Limb (tissue), 2 donors: ENCODE results near the gene USP10.
"Not testable (repeated sequence)": the region's sequence is repeated elsewhere in the genome, so short reads cannot be mapped to it uniquely, and the experiment has no call there.

Experiments used
- DNase-seq, 2 donors: peaks; one replicate each; pipeline ENCODE4 v3.0.0-alpha.2; 2016; ENCODE audit errors: extremely low spot score in 2 of 2

Gene USP10

GRCh38 chr16:84726079-84726668, 26.4 kb downstream of the USP10 start:
- DNase-seq: peak; percentile 82 to 91

DNA sequence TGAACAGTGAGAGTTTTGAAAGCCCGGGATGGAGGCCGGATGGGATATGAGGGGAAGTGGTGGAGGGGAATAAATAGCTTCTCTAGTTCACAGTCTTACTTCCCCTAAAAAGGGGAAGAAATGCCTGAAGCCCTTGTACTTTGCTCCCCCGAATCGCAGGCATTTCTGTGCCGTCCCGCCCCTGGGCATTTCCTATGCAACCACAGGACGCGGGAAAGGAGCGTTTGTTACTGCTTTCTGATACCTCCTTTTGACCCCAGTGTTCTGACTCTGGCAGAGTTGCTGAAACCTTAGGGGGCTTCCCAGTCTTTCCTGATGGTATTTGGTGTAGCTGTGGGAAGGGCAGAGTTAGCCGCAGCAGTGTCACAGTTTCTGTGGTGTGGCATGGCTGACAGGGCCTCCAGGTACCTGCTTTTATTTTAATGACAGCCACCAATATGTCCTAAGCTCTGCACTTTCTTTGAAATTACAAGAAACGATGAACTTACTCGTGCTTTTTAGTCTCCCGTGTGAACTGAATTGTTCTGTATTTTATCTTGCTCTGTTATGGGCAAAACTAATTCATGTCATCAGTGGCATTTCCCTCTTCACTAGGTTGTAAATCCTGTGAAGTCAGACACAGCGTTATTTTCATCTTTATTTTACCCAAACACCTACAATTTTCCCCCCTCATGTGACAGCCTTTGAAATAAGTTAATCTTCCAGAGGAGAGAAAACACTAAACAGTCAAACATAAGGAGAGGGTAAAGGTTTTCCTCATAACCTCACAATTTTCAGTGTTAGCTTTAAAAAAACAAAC, 27.1 kb downstream of the USP10 start:
- no peak for DNase-seq

- no peak for DNase-seq
These were observed 29.1 kb downstream of the USP10 start for GRCh38 chr16:84728853-84729424.

DNA sequence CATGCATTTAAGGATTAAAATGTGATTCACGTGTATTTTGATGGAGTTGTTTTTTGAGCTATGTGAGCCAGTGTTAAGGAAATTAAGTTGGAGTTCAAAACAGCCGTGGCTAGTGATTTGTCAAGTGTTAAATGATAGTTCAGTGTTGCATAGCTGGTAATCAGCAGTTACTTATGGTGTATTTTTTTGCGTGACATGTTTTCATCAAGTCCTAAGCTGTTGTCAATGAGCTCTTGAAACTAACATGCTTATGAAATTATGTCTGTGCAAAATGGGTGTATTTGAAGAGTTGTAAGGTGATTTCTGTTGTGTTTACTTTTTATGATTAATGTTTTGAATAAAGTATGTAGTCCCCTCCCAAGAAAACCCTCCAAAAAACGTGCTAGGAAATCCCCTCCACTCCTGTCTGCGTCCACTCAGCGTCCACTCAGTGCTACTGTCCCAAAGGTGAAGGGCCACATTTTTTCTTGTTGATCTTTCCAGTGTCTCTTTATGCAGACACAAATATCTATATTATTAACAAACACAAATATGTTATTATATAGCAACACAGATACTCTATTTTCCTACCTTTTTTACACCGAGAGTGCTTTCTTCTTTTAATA, 30.0 kb downstream of the USP10 start:
- DNase-seq: no peak

GRCh38 chr16:84730406-84731106, 30.8 kb downstream of the USP10 start:
- DNase-seq: peak in 1 of 2 donors; percentile 65

DNA sequence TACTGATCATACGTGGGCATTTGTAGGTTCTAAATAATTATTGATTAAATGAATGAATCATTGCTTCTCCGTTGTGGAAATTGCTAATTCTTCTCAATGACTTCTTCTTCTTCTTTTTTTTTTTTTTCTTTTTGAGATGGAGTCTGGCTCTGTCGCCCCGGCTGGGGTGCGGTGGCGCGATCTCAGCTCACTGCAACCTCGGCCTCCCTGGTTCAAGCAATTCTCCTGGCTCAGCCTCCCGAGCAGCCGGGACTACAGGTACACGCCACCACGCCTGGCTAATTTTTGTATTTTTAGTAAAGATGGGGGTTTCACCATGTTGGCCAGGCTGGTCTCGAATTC, 32.5 kb downstream of the USP10 start:
- DNase-seq: not testable (repeated sequence)

DNA sequence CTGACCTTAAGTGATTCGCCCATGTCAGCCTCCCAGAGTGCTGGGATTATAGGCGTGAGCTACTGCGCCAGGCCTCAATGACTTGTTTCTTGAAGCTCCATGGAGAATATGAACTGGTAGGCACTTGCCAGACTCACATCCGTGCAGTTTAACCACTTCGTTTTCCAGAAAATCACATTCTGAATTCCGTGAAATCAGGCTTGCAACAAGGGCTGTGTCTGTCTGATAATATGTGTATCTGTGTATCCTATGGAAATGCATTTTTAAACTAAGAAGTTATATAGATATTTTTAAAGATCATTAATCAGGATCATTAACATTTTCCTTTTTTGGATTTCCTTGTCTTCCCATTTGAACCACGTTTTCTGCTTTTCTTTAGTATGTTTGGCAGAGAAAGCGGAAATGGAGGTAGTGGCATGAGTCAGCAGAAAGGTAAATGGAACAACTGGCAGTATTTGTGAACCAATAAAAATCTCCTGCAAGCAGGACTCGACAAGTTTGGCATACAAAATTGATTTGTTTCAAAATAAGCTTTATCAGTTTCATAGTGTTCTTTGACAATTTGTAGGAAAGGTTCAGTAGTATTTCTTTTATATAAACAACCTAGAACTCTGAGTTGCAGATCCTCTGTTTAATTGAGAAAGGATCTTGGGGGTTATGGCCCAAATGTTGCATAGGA, 33.0 kb downstream of the USP10 start:
- no peak for DNase-seq

- DNase-seq: no peak
These were observed 36.2 kb downstream of the USP10 start for GRCh38 chr16:84735849-84736586.

DNA sequence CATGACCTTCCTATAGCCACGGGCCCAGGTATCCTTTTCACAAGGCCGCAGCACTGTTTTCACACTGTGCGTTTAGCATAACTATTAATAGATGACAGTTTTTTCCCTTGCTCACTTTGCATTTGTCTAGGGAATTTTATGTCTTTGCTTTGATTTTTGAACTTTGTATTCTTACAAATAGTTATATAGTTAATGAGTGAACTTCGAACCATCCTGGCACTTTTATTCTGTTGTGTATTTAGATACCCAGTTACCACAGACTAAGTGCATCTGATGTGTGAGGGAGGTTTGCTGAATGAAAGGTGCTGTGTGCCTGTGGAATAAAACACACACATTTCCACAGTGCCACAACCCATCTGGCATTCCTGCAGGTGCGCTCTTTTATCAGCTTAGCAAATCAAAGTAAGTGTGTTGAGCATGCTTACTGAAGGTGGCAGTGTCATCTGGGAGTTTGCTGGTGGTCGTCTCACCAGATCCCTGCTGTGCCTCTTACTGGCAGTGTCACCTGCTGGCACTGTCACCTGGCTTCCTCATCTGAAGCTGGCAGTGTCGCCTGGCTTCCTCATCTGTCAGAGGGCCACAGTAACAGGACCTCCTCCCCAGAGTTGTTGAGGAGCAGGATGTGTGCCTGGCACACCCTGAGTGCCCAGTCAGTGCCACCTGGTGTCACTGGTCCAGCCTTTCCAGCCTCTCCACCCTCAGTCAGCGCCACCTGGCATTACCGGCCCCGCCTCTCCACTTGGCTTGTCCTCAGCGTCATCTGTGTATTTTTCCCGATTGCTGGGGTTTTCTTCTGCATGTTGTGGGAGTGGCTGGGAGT, 37.6 kb downstream of the USP10 start:
- DNase-seq: no peak

DNA sequence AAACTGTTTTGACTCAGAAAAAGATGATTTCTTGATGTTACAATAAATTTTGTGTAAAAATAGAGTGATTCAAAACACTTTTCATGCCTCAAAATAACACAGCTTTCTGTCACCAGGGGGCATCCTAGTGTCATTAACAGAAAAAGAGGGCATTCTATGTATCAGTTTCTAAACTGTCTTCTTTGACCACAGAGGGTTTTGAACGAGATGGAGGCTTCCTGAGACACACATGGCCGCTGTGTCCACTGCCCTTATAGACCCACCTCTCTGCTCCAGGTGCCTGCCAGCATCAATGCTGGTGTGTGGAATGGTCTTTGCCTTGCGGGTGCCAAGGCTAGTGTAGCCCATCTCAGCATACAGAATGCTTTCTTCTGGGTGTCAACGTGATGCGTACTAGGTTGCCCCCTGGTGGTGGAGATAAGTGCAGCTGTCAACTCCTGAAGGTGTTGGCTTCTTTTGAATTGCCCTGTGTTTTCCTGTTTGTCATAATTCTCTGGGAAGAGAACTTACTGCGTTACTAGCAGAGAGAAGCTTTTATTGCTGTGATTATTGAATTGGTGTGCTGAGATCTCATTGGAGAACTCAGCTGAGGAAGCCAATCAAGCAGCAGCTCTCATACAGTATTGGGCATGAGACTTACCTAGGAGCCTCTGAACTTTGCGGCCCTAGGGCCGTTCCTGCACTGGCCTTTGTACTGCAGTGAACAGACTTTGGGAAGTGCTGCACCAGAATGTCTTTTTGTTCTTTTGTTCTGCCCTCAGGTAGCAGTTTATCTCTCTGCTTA, 38.6 kb downstream of the USP10 start:
- peak in 1 of 2 donors; percentile 69 for DNase-seq

DNA sequence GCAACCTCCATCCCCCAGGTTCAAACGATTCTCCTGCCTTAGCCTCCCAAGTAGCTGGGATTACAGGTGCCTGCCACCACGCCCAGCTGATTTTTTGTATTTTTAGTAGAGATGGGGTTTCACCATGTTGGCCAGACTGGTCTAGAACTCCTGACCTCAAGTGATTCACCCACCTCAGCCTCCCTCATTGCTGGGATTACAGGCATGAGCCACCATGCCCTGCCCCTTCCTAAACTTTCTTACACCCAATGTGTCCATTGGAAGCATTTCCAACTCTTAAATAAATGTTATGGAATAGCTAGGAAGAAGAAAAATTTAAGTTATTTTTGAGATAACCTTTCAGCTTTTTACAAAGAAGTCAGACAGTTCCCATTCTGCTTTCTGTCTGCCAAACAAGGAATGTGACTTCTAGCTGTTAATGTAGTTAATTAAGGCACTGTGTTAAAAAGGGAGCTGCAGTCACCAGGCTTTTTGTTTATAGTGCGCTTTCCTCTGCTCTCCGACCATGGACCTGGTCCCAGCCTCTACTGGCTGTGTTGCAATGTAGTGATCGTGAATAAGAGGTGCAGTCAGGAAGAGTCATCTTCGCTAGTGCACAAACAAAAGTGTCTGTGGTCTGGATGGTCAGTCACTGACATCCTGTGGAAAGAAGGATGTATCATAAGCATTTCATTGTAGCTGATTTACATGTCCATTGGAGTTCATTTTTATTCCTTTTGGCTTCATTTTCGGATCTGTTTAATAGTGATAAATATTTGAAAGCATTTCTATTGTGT, 39.7 kb downstream of the USP10 start:
- DNase-seq: no peak

- DNase-seq: no peak
These were observed 40.9 kb downstream of the USP10 start for GRCh38 chr16:84740596-84741116.

DNA sequence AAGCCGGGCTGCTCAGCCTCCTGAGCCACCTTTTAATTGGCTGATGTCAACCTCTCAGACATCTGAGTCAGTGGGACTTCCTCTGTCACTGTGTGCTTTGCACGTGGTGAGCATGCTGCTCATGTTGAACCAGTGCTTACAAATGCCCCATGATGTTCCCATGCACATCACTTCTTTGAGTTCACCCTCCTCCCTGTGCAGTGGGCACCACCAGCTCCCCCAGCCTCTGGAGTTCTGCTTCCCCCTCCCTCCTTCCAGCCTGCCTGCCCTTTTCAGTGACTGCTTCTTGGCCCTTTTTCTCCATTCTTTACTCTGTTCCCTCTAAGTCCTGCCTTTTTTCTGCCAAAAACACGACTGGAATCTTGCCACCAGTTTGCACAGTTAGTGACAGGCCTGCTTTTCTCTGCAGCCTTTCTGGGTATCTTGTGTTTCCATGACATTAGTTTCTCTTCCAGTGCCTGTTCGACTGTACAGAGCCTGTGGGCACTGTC, 41.6 kb downstream of the USP10 start:
- DNase-seq: no peak

- DNase-seq: no peak
These were observed 42.9 kb downstream of the USP10 start for GRCh38 chr16:84742641-84743092.

DNA sequence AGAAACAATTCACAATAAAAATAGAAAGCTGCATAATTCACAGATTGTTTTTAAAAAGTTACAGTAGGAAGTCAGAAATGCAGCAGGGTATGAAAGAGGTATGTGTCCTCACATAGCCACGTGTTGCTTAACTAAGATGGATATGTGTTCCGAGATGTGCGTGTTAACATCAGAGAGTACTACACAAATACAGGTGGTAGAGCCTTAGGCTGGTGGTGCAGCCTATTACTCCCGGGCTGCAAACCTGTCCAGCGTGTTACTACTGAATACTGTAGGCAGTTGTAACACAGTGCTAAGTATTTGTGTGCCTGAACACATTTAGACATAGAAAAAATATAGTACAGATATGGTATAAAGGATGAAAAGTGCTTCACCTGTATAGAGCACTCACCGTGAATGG, 46.4 kb downstream of the USP10 start:
- no peak for DNase-seq

GRCh38 chr16:84746875-84747274, 47.1 kb downstream of the USP10 start:
- no peak for DNase-seq

GRCh38 chr16:84748247-84748646, 48.4 kb downstream of the USP10 start:
- not testable (repeated sequence) for DNase-seq

DNA sequence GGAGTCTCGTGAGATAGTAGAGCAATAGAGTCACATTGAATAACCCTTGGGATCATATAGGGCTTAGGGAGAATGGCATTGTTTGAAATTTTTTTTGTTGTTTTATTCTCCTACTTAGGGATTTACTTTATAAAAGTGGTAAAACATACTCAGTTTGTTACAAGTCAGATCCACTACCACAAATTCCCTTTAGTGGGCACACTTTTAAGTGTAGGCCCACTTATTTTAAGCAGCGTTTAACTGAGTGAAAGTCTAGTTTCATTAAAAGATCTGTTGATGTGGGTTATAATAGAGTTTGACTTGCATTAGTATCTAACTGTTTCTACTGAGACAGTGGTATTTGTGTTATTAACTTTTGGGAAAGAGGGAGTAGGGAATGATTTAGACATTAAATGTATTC, 49.3 kb downstream of the USP10 start:
- no peak for DNase-seq
